ENCODE data around the gene NCAN.
"Not testable (repeated sequence)": the region's sequence is repeated elsewhere in the genome, so short reads cannot be mapped to it uniquely, and the experiment has no call there.

The NCAN gene

GRCh38 chr19:19201697-19202630 lies 9.8 kb upstream of the NCAN start:
- DNase-seq = no peak

GRCh38 chr19:19202707-19203011 lies 9.1 kb upstream of the NCAN start:
- DNase-seq = no peak

GRCh38 chr19:19203012-19203856 lies 8.5 kb upstream of the NCAN start, which contains the start of gene NR2C2AP:
Gene NR2C2AP, minus strand, starts transcription at chr19:19203414. Its CDS starts 354 bp downstream, at chr19:19203060.
- DNase-seq = peak; percentile 98

GRCh38 chr19:19204181-19204580 lies 7.6 kb upstream of the NCAN start:
- DNase-seq = no peak

- DNase-seq = no peak
These were observed 6.0 kb upstream of the NCAN start for GRCh38 chr19:19205416-19206410.

GRCh38 chr19:19206938-19207337 lies 4.8 kb upstream of the NCAN start:
- no peak for DNase-seq

DNA sequence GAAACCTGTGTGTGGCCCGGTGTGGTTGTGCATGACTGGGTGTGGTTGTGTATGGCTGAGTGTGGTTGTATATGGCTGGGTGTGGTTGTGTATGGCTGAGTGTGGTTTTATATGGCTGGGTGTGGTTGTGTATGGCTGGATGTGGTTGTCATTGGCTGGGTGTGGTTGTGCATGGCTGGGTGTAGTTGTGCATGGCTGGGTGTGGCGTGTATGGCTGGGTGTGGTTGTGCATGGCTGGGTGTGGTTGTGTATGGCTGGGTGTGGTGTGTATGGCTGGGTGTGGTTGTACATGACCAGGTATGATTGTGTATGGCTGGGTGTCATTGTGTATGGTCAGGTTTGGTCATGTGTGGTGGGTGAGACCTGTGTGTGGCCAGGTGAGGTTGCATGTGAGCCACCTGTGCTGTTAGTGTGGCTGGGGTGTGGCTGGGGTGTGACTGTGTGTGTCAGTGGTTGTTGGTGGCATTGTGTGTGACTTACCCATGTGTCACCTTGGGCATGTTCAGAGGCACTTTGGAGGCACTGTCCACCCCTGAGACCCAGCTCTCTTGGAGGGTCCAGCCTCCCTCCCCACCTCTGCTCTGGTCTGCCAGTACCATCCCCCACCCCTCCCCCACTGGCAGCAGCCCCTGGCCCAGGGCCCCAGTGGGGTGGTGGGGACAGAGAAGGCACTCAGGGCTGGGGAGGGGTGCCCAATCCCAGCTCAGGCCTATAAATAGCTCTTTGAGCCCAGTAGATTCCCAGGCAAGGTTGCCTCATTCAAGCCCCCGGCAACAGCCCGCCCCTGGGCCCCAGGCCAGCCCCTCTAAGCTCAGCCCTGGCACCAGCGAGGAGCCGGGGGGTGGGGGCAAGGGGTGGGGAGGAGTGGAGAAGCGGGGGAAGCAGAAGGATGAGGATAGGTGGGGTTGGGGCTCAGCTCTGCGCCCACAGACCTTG lies 3.9 kb upstream of the NCAN start:
- DNase-seq = peak; percentile 78

DNA sequence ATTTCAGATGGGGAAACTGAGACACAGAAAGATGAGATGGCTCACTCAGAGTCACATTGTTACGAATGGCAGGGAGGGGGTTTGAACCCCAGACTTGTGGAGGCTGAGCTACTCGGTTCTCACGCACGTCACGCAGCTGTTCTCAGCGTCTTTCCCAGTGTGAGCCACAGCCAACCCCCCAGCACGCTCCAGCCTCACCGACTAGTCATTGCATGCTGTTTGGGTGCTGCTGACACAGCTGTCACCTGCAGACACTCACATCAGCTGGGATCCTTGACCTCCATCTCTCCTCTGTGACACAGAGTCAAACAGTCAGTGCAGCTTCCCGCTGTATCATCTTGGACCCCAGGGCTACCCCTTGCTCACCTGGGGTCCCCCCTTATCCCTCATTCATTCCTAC lies 2.4 kb upstream of the NCAN start:
- no peak for DNase-seq

- DNase-seq = no peak
These were observed 1.2 kb downstream of the NCAN start for GRCh38 chr19:19212916-19213315.

- no peak for DNase-seq
These were observed 1.8 kb downstream of the NCAN start for GRCh38 chr19:19213426-19214158.

DNA sequence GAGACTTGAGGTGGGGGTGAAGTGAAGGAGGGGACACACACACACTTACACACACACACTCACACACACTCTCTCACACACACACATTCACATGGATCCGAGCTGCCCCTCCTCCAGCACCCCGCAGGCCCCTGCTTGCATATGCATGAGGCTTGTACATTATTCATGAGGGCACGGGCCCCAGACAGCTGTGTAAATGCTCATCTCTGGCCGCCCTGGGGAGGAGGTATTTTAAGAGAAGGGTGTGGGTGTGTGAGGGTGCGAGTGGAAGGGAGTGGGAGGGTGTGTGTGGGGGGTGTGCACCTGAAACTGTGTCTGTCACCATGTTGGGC lies 2.4 kb downstream of the NCAN start:
- no peak for DNase-seq

DNA sequence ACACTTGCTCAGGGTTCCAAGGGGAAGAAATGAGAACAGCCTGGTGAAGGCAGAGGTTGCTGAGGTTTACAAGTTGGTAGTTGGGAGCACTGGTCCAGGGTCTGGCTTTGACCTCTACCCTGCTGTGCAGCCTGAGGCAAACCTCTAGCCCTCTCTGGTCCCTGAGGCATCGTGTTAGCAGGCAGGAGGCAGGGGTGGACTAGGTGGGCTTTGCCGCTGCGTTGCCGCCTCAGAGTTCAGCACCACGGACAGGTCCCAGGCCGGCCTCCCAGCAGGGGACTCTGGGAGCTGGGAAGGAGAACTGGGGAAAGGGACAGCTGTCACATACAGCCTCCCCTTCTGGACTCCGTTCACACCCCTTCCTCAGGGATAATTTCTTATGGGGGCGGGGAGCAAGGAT lies 3.1 kb downstream of the NCAN start:
- peak; percentile 80 for DNase-seq

DNA sequence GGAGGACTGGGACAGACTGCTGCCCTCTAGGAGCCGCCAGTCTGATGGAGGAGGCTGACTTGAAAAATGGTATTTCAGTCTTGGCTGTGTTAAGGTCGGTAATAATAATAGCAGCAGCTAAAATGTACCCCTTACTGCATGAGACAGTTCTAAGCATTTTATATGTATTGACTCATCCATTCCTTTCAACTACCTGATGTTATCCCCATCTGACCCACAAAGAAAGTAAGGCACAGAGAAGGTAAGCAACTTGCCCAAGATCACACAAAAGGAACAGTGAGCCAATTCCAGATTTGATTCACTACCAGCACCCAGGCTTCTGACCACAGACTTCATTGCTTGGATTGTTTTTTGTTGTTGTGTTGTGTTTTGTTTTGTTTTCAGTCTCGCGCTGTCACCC lies 4.0 kb downstream of the NCAN start:
- no peak for DNase-seq

GRCh38 chr19:19217099-19217498 lies 5.3 kb downstream of the NCAN start:
- peak; percentile 60 for DNase-seq

DNA sequence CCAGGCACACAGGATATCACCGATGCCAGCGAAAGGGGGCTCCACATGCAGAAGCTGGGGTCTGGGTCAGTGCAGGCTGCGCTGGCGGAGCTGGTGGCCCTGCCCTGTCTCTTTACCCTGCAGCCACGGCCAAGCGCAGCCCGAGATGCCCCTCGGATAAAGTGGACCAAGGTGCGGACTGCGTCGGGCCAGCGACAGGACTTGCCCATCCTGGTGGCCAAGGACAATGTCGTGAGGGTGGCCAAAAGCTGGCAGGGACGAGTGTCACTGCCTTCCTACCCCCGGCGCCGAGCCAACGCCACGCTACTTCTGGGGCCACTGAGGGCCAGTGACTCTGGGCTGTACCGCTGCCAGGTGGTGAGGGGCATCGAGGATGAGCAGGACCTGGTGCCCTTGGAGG lies 7.2 kb downstream of the NCAN start:
- DNase-seq = no peak

DNA sequence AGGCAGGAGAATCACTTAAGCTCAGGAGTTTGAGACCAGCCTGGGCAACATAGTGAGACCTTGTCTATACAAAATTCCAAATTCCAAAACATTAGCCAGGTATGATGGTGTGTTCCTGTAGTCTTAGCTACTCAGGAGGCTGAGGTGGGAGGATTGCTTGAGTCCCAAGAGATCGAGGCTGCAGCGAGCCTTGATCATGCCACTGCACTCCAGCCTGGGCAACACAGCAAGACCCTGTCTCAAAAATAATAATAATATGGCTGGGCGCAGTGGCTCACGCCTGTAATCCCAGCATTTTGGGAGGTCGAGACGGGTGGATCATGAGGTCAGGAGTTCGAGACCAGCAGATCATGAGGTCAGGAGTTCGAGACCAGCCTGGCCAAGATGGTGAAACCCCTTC lies 9.2 kb downstream of the NCAN start:
- not testable (repeated sequence) for DNase-seq

GRCh38 chr19:19223060-19223459 lies 11.3 kb downstream of the NCAN start:
- DNase-seq = no peak

- DNase-seq = no peak
These were observed 11.9 kb downstream of the NCAN start for GRCh38 chr19:19223636-19224035.

DNA sequence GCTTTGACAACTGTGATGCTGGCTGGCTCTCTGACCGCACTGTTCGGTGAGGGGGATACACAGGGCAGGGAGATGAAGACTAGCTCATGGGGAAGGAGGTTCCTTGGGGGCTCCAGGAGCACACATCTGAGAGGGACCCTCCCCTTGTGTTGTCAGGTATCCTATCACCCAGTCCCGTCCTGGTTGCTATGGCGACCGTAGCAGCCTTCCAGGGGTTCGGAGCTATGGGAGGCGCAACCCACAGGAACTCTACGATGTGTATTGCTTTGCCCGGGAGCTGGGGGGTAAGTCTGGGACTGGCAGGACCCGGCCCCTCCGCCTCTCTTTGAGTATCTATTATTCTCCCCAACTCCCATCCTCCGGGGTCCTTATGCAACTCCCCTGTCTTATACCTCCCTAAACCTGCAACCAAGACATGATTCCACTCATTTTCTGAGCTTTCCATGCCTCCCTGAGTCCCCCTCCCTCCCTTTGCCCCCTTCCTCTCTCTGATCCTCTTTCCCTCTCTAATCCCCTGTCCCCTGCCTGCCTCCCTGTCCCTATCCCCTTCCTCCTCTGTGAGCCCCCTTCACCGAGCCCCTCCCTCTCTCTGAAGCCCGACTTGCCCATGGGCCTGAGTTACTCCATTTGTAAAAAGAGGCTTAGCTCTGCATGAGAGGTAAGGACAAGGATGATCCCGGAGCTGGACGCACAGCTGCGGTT lies 12.5 kb downstream of the NCAN start:
- no peak for DNase-seq

DNA sequence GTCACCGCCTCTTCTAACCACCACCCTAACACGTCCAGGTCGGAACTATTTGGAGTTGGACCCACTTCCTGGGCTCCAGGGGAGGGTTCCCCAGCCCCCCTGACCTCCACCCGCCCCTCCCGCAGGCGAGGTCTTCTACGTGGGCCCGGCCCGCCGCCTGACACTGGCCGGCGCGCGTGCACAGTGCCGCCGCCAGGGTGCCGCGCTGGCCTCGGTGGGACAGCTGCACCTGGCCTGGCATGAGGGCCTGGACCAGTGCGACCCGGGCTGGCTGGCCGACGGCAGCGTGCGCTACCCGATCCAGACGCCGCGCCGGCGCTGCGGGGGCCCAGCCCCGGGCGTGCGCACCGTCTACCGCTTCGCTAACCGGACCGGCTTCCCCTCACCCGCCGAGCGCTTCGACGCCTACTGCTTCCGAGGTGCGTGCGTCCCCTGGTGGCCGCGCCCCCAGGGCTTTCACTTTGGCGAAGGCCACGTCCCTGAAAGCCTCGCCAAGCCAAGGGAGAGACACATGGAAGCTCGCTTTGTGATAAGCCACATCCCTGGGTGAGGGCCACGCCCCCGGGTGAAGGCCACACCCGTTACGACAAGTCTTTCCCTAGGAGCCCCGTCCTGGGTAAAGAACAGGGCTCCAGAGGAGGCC lies 13.2 kb downstream of the NCAN start:
- peak; percentile 93 for DNase-seq

Measured in hematopoietic multipotent progenitor cell treated with erythropoietin and hydrocortisone succinate and interleukin-3 and kit ligand, for 4 days (in vitro differentiated cells).